CD14-positive monocyte (primary cell): ENCODE data around the gene SASH1. TPM values are rescaled to one million over a fixed set of nuclear protein-coding genes. Genes with fewer than 3 reads are reported as not detected.

Experiments
- DNase-seq, 3 donors: peaks; one replicate each; pipeline ENCODE4 v3.0.0-alpha.2; 2011 to 2022
- H2AFZ ChIP-seq: 2 replicates; pipeline ENCODE4 v1.6.0; 2012; ENCODE audit warnings: mild to moderate bottlenecking, low read depth, low read length, inconsistent platforms; ENCODE audit not compliant: insufficient read depth, poor library complexity, severe bottlenecking
- H3K27ac ChIP-seq, 2 donors: 1 replicate in 1 of 2; 2 replicates in 1 of 2; pipeline ENCODE4 v1.5.1; 2012 to 2013; ENCODE audit warnings: low read length in 2 of 2, control low read depth in 1 of 2, inconsistent platforms in 1 of 2, low read depth in 1 of 2, mild to moderate bottlenecking in 1 of 2
- H3K27me3 ChIP-seq, 2 donors: one replicate each; pipeline versions ENCODE4 v1.6.0 to v1.6.1; 2011 to 2013; ENCODE audit warnings: low read length in 2 of 2; ENCODE audit not compliant: control insufficient read depth in 2 of 2, insufficient read depth in 2 of 2
- H3K36me3 ChIP-seq, 2 donors: replicated peaks in 1 of 2; 1 replicate in 1 of 2; 2 replicates in 1 of 2; pipeline versions ENCODE4 v1.5.1 to v1.6.1; 2012 to 2013; ENCODE audit warnings: low read length in 2 of 2, control low read depth in 1 of 2, inconsistent platforms in 1 of 2, mild to moderate bottlenecking in 1 of 2; ENCODE audit not compliant: insufficient read depth in 2 of 2, control insufficient read depth in 1 of 2
- H3K4me1 ChIP-seq, 2 donors: 1 replicate in 1 of 2; 2 replicates in 1 of 2; pipeline versions ENCODE4 v1.5.1 to v1.6.1; 2012 to 2013; ENCODE audit warnings: low read length in 2 of 2, control low read depth in 1 of 2, inconsistent platforms in 1 of 2, mild to moderate bottlenecking in 1 of 2, moderate library complexity in 1 of 2; ENCODE audit not compliant: insufficient read depth in 2 of 2, control insufficient read depth in 1 of 2
- H3K4me2 ChIP-seq: replicated peaks from 2 replicates; pipeline ENCODE3; 2012; ENCODE audit warnings: low read length, moderate library complexity, mild to moderate bottlenecking; ENCODE audit not compliant: poor library complexity, severe bottlenecking; ENCODE audit errors: extremely low read depth
- H3K4me3 ChIP-seq, 3 experiments: fragments of 200-600 bp in 1 of 3; sonication (generic) in 1 of 3; replicated peaks in 1 of 3; 1 replicate in 2 of 3; 2 replicates in 1 of 3; pipeline ENCODE4 v1.5.1; 2011 to 2013; ENCODE audit warnings: low read length in 3 of 3, mild to moderate bottlenecking in 3 of 3, control low read depth in 2 of 3, low read depth in 2 of 3, inconsistent platforms in 1 of 3, moderate library complexity in 1 of 3
- H3K79me2 ChIP-seq: 2 replicates; pipeline ENCODE4 v1.6.0; 2012; ENCODE audit warnings: mild to moderate bottlenecking, control low read depth, inconsistent platforms, low read length, moderate library complexity; ENCODE audit not compliant: insufficient read depth
- H3K9ac ChIP-seq: 2 replicates; pipeline ENCODE4 v1.6.0; 2017; ENCODE audit warnings: low read length, mild to moderate bottlenecking; ENCODE audit not compliant: insufficient read depth, poor library complexity, severe bottlenecking
- H3K9me3 ChIP-seq, 2 donors: replicated peaks in 1 of 2; 1 replicate in 1 of 2; 2 replicates in 1 of 2; pipeline versions ENCODE4 v1.5.1 to v1.6.1; 2012 to 2013; ENCODE audit warnings: low read length in 2 of 2, control low read depth in 1 of 2; ENCODE audit not compliant: control insufficient read depth in 1 of 2, insufficient read depth in 1 of 2
- H4K20me1 ChIP-seq: 2 replicates; pipeline ENCODE4 v1.6.0; 2012; ENCODE audit warnings: mild to moderate bottlenecking, low read length, control low read depth, moderate library complexity; ENCODE audit not compliant: insufficient read depth
- H3K27ac Mint-ChIP-seq, 7 donors: one replicate each; pipeline ENCODE4 v1.8.0; 2020; ENCODE audit warnings: mild to moderate bottlenecking in 7 of 7, mixed read lengths in 7 of 7, moderate library complexity in 6 of 7, inconsistent platforms in 2 of 7
- H3K27me3 Mint-ChIP-seq, 3 donors: one replicate each; pipeline ENCODE4 v1.8.0; 2021 to 2022; ENCODE audit warnings: low read depth in 3 of 3, mild to moderate bottlenecking in 3 of 3, mixed read lengths in 3 of 3, moderate library complexity in 3 of 3, inconsistent platforms in 1 of 3
- H3K36me3 Mint-ChIP-seq, 2 donors: one replicate each; pipeline ENCODE4 v1.8.0; 2020; ENCODE audit warnings: mixed read lengths in 2 of 2, inconsistent platforms in 1 of 2, mild to moderate bottlenecking in 1 of 2
- H3K4me1 Mint-ChIP-seq: one replicate; pipeline ENCODE4 v1.8.0; 2020; ENCODE audit warnings: mild to moderate bottlenecking, mixed read lengths
- H3K4me3 Mint-ChIP-seq, 2 donors: one replicate each; pipeline ENCODE4 v1.8.0; 2020; ENCODE audit warnings: mild to moderate bottlenecking in 2 of 2, mixed read lengths in 2 of 2, moderate library complexity in 1 of 2
- H3K9me3 Mint-ChIP-seq, 7 donors: one replicate each; pipeline ENCODE4 v1.8.0; 2020 to 2022; ENCODE audit warnings: mixed read lengths in 7 of 7, mild to moderate bottlenecking in 6 of 7, moderate library complexity in 6 of 7, inconsistent platforms in 2 of 7
- WGBS: methylation state at CpG from one replicate; pipeline ENCODE4 v1.1.5; 2013; ENCODE audit warnings: missing lambda C conversion rate; ENCODE audit not compliant: insufficient coverage; 5-methylcytosine and 5-hydroxymethylcytosine counted together
- intact Hi-C, 2 donors: fragments of 100-400 bp; cut with micrococcal nuclease; formaldehyde crosslinking; loops; one replicate each; pipeline versions ENCODE4 v1.15.0 to v1.15.1; 2023
- polyA plus RNA-seq, 3 donors: library from polyadenylated mRNA; depleted of rRNA in 1 of 3; unstranded in 2 of 3; stranded (reverse) in 1 of 3; fragments of 300-500 nt in 2 of 3; fragments of >200 nt in 1 of 3; fragmentation: Illumina TruSeq in 2 of 3; gene quantifications; 1 replicate in 2 of 3; 2 replicates in 1 of 3; pipeline ENCODE4 v1.2.3, GENCODE V29; 2012 to 2021
- TF ChIP-seq, protein P1 (sequence below): fragments of 200-600 bp; IDR thresholded peaks from one replicate; pipeline ENCODE4 v1.8.0; 2022; ENCODE audit warnings: antibody characterized with exemption, mild to moderate bottlenecking

The SASH1 gene
- polyA plus RNA-seq, 3 donors: 0.90 to 5.1 (median 4.7) TPM

DNA sequence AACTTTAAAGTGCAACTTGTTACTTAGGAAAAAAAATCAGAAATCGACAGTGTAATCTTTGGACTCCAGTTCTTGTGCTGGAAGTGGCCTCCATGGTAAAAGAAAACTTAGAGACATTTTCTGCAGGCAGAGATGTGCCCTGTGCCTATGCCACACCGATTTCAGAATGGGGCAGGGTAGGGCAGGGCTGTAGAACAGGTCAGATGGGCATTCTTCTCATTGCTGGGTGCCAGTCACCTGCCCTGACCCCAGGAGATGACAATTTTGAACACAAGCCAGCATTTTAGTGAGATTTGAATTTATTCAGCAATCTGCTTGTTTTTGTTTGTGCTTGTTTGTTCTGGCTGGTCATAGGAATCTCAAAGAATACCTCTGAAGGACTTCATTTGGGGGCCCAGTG is 63.3 kb downstream of the SASH1 start:
- Mint-ChIP-seq H3K4me3 (peak overlapping the region in 1 of 2 donors; percentile 18), H3K36me3 (no peaks in the 10 kb centered on the region), H3K4me1 (no peaks in the 10 kb centered on the region), H3K27ac (no peak overlapping the region), H3K27me3 (peaks cover 10 to 17% (median 14%) of the 10 kb centered on the region in 3 donors), H3K9me3 (no peaks in the 10 kb centered on the region)
- DNase-seq: no peak
- WGBS: 79% methylated on average over 2 of the region's 2 CpGs
- no peak overlapping the region for H2AFZ ChIP-seq
- H3K4me3 ChIP-seq: no peak overlapping the region
- H3K27me3 ChIP-seq: peaks cover 0 to 3% of the 10 kb centered on the region in 2 donors
- no peaks in the 10 kb centered on the region for H3K36me3 ChIP-seq
- H3K9me3 ChIP-seq: no peaks in the 10 kb centered on the region
- H3K27ac ChIP-seq: no peak overlapping the region
- TF ChIP-seq, protein P1, sequence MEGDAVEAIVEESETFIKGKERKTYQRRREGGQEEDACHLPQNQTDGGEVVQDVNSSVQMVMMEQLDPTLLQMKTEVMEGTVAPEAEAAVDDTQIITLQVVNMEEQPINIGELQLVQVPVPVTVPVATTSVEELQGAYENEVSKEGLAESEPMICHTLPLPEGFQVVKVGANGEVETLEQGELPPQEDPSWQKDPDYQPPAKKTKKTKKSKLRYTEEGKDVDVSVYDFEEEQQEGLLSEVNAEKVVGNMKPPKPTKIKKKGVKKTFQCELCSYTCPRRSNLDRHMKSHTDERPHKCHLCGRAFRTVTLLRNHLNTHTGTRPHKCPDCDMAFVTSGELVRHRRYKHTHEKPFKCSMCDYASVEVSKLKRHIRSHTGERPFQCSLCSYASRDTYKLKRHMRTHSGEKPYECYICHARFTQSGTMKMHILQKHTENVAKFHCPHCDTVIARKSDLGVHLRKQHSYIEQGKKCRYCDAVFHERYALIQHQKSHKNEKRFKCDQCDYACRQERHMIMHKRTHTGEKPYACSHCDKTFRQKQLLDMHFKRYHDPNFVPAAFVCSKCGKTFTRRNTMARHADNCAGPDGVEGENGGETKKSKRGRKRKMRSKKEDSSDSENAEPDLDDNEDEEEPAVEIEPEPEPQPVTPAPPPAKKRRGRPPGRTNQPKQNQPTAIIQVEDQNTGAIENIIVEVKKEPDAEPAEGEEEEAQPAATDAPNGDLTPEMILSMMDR: no peak
- intact Hi-C loops: no loop called here
- H3K4me2 ChIP-seq: no peak overlapping the region
- no peaks in the 10 kb centered on the region for H3K79me2 ChIP-seq
- H3K9ac ChIP-seq: no peak overlapping the region
- no peaks in the 10 kb centered on the region for H3K4me1 ChIP-seq
- no peaks in the 10 kb centered on the region for H4K20me1 ChIP-seq

DNA sequence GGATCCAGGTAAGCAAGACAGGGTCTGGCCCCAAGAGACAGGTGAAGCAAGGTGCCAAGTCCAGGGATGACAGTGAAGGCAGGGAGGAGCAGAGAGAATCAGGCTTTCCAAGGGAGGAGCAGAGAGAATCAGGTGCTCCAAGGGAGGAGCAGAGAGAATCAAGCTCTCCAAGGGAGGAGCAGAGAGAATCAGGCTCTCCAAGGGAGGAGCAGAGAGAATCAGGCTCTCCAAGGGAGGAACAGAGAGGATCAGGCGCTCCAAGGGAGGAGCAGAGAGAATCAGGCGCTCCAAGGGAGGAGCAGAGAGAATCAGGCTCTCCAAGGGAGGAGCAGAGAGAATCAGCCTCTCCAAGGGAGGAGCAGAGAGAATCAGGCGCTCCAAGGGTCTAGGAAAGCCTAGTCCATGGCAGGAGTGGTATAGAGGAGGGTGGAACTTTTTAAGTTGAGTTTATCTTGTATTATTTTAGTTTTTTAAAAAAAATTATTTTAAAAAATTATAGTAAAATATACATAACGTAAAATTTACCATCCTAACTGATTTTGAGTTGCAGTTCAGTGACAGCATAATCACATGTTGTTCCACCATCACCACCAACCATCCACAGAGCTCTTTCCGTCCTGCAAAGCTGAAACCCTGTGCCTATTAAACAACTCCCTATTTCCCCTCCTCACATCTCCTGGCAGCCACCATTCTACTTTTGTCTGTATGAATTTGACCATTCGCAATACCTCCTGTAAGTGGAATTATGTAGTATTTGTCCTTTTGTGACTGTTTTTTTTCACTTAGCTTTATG is 64.1 kb downstream of the SASH1 start:
- WGBS: 94% methylated on average over 2 of the region's 6 CpGs
- Mint-ChIP-seq H3K9me3 (no peaks in the 10 kb centered on the region), H3K4me3 (no peak overlapping the region), H3K27ac (no peak overlapping the region), H3K27me3 (peaks cover 8 to 17% (median 14%) of the 10 kb centered on the region in 3 donors), H3K4me1 (no peaks in the 10 kb centered on the region), H3K36me3 (no peaks in the 10 kb centered on the region)
- Histone ChIP-seq H3K36me3 (no peaks in the 10 kb centered on the region), H3K27me3 (peaks cover 0 to 3% of the 10 kb centered on the region in 2 donors), H2AFZ (no peak overlapping the region), H3K9ac (no peak overlapping the region), H3K9me3 (no peaks in the 10 kb centered on the region), H4K20me1 (no peaks in the 10 kb centered on the region), H3K4me3 (no peak overlapping the region), H3K4me1 (no peaks in the 10 kb centered on the region), H3K4me2 (no peak overlapping the region), H3K79me2 (no peaks in the 10 kb centered on the region), H3K27ac (no peak overlapping the region)
- no peak for DNase-seq
- intact Hi-C loops: no loop called here
- TF ChIP-seq, protein P1: no peak
